ENCODE results near the gene TBX5.
A peak's percentile ranks its signal among the peaks of the same experiment; 100 is the strongest.

DNA sequence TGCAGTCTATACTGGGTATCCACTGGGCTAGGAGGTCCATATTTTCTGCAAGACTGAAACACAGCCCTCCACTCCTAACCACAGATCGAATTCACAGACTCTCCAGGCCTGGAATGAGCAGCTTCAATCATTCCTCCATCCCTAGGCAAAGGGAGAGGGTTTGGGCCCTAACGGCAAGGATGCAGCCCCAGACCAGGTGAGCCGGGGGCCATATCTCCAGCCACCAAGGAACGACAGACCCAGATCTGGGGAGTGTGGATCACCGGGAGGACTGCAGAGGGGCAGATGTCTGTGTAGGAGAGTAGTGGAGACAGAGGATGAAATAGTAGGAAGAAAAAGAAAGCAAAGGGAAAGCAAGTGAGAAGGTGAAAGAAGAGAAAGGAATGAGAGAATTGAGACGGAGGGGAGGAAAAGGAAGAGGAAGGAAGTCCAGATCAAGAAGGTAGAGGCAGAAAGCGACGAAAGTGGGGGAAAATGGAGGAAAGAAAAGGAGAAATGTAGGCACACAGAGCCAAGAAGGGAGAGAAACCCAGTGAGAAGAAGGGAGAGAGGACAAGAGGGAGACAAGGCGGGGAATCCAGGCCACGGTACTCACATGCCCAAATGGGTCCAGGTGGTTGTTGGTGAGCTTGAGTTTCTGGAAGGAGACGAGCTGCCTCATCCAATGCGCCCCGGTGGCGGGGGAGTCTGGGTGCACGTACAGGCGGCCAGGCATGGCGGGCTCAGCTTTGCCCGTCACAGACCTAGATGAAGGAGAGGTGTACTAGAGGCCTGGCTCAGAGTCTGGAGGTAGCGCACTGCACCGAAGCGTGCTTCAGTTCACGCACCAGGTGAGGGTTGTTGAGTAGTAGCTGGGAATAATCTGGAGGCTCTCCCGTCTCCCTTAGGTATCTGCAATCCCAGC is 7.7 kb downstream of the TBX5 start:
- TF ChIP-seq, protein P1, sequence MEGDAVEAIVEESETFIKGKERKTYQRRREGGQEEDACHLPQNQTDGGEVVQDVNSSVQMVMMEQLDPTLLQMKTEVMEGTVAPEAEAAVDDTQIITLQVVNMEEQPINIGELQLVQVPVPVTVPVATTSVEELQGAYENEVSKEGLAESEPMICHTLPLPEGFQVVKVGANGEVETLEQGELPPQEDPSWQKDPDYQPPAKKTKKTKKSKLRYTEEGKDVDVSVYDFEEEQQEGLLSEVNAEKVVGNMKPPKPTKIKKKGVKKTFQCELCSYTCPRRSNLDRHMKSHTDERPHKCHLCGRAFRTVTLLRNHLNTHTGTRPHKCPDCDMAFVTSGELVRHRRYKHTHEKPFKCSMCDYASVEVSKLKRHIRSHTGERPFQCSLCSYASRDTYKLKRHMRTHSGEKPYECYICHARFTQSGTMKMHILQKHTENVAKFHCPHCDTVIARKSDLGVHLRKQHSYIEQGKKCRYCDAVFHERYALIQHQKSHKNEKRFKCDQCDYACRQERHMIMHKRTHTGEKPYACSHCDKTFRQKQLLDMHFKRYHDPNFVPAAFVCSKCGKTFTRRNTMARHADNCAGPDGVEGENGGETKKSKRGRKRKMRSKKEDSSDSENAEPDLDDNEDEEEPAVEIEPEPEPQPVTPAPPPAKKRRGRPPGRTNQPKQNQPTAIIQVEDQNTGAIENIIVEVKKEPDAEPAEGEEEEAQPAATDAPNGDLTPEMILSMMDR (optimal IDR thresholded peaks at IDR 0.05 in 1 of 3, IDR thresholded peaks at IDR 0.05 in 1 of 3, conservative IDR thresholded peaks at IDR 0.05 in 1 of 3; ENCODE audit: extremely low read depth in 1 of 3, insufficient read depth in 2 of 3, low read length in 3 of 3): no peak
- TF ChIP-seq EZH2 (IDR thresholded peaks at IDR 0.05; ENCODE audit: low read length): peak; percentile 34
